ENCODE results near the gene CTTNBP2. TPM values are rescaled to one million over a fixed set of nuclear protein-coding genes. Genes with fewer than 3 reads are reported as not detected.

The CTTNBP2 gene
- total and polyA plus RNA-seq, 2 of the 13 experiments (the other 11 are each of a cell fraction or from before 2014, with no cell fraction given): not detected

DNA sequence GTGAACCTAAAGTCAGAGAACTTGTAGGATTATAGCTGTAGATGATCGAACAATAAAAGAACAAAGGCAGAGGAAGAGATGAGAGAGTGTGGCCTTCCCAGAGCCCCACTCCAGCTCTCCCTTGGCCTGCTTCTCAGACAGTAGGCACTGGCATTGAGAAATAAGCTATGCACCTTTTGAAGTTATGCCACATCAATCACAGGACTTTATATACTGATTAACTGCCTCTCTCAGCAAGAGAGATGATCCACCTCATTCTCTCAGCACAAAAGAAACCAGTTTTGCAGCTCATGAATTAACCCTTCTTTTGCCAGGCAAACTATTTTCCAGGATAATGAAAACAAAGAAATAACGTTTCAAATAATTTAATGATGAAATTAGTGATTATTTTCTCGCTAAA lies 22.0 kb upstream of the CTTNBP2 start:
- no peak for DNase-seq (ENCODE audit: low spot score)
- no peaks in the 10 kb centered on the region for H3K36me3 ChIP-seq (replicated peaks in 1 of 2; ENCODE audit: control insufficient read depth in 1 of 2, insufficient read depth in 2 of 2, low read length in 2 of 2)
- TF ChIP-seq, protein P1, sequence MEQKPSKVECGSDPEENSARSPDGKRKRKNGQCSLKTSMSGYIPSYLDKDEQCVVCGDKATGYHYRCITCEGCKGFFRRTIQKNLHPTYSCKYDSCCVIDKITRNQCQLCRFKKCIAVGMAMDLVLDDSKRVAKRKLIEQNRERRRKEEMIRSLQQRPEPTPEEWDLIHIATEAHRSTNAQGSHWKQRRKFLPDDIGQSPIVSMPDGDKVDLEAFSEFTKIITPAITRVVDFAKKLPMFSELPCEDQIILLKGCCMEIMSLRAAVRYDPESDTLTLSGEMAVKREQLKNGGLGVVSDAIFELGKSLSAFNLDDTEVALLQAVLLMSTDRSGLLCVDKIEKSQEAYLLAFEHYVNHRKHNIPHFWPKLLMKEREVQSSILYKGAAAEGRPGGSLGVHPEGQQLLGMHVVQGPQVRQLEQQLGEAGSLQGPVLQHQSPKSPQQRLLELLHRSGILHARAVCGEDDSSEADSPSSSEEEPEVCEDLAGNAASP (CRISPR knock-in tag; IDR thresholded peaks at IDR 0.05; ENCODE audit: borderline replicate concordance): no peak
- no peak for TF ChIP-seq ZFP82 (CRISPR knock-in tag; IDR thresholded peaks at IDR 0.05; ENCODE audit: borderline replicate concordance)
- TF ChIP-seq, protein P2, sequence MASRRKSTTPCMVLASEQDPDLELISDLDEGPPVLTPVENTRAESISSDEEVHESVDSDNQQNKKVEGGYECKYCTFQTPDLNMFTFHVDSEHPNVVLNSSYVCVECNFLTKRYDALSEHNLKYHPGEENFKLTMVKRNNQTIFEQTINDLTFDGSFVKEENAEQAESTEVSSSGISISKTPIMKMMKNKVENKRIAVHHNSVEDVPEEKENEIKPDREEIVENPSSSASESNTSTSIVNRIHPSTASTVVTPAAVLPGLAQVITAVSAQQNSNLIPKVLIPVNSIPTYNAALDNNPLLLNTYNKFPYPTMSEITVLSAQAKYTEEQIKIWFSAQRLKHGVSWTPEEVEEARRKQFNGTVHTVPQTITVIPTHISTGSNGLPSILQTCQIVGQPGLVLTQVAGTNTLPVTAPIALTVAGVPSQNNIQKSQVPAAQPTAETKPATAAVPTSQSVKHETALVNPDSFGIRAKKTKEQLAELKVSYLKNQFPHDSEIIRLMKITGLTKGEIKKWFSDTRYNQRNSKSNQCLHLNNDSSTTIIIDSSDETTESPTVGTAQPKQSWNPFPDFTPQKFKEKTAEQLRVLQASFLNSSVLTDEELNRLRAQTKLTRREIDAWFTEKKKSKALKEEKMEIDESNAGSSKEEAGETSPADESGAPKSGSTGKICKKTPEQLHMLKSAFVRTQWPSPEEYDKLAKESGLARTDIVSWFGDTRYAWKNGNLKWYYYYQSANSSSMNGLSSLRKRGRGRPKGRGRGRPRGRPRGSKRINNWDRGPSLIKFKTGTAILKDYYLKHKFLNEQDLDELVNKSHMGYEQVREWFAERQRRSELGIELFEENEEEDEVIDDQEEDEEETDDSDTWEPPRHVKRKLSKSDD (CRISPR knock-in tag; IDR thresholded peaks at IDR 0.05; ENCODE audit: low read depth): no peak
- TF ChIP-seq ZKSCAN5 (CRISPR knock-in tag; IDR thresholded peaks at IDR 0.05): no peak
- no peak for TF ChIP-seq ZNF644 (CRISPR knock-in tag; IDR thresholded peaks at IDR 0.05; ENCODE audit: low read depth)
- TF ChIP-seq DMAP1 (CRISPR knock-in tag; IDR thresholded peaks at IDR 0.05): no peak
- no peak for TF ChIP-seq ZNF589 (CRISPR knock-in tag; conservative IDR thresholded peaks at IDR 0.05)
- TF ChIP-seq ZNF530 (CRISPR knock-in tag; IDR thresholded peaks at IDR 0.05; ENCODE audit: low read depth): no peak
- no peaks in the 10 kb centered on the region for H4K20me1 ChIP-seq (ENCODE audit: insufficient read depth, low read length)
- no peak overlapping the region for H2AFZ ChIP-seq (ENCODE audit: low read length)
- in situ Hi-C loops (cut with HindIII; ENCODE audit: extremely low pct_ligation_motif_present, low pct_unique_long_range_greater_than_20kb) (no loop called here), intact Hi-C loops (cut with micrococcal nuclease; ENCODE audit: unreplicated experiment) (no loop called here)
- H3K9me3 ChIP-seq (ENCODE audit: low read length): no peaks in the 10 kb centered on the region
- no peak overlapping the region for H3K4me3 ChIP-seq (replicated peaks in 1 of 3; ENCODE audit: insufficient read depth in 1 of 3, low read depth in 2 of 3, low read length in 3 of 3)
- CTCF ChIA-PET (ENCODE audit: low intra/inter-chr PET ratio, low total read pairs): no interaction called here
- H3K79me2 ChIP-seq (ENCODE audit: insufficient read depth, low read length): no peaks in the 10 kb centered on the region
- H3K4me2 ChIP-seq (ENCODE audit: low read depth, low read length): no peak overlapping the region
- POLR2A ChIA-PET: no interaction called here
- BruUV-seq (replicated peaks): no TSS peak
- H3K27me3 ChIP-seq (ENCODE audit: control insufficient read depth in 1 of 2, insufficient read depth in 2 of 2, low read length in 2 of 2): no peaks in the 10 kb centered on the region
- H3K27ac ChIP-seq (ENCODE audit: extremely low read length, insufficient read depth, low read length): no peak overlapping the region
- ATAC-seq: no peak
- no peak for FAIRE-seq
- H3K4me1 ChIP-seq (ENCODE audit: insufficient read depth, low read length): no peaks in the 10 kb centered on the region
- WGBS (ENCODE audit: low lambda C conversion rate): 0% methylated on average over 3 of the region's 3 CpGs
- no peak overlapping the region for H3K9ac ChIP-seq (ENCODE audit: insufficient read depth, low read depth, low read length)

Measured in HepG2 (cell line).